GM18519 (cell line): ENCODE data around the gene ZNF280B.

Experiments
- ATAC-seq: cut with Tn5 transposase; IDR thresholded peaks from one replicate; pipeline ENCODE4 v1.9.1; 2021; ENCODE audit warnings: mild to moderate bottlenecking, moderate library complexity; ENCODE audit not compliant: unreplicated experiment, low FRiP score

ZNF280B gene, protein sequence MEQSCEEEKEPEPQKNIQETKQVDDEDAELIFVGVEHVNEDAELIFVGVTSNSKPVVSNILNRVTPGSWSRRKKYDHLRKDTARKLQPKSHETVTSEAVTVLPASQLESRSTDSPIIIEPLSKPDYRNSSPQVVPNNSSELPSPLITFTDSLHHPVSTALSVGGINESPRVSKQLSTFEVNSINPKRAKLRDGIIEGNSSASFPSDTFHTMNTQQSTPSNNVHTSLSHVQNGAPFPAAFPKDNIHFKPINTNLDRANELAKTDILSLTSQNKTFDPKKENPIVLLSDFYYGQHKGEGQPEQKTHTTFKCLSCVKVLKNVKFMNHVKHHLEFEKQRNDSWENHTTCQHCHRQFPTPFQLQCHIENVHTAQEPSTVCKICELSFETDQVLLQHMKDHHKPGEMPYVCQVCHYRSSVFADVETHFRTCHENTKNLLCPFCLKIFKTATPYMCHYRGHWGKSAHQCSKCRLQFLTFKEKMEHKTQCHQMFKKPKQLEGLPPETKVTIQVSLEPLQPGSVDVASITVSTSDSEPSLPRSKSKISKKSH

DNA sequence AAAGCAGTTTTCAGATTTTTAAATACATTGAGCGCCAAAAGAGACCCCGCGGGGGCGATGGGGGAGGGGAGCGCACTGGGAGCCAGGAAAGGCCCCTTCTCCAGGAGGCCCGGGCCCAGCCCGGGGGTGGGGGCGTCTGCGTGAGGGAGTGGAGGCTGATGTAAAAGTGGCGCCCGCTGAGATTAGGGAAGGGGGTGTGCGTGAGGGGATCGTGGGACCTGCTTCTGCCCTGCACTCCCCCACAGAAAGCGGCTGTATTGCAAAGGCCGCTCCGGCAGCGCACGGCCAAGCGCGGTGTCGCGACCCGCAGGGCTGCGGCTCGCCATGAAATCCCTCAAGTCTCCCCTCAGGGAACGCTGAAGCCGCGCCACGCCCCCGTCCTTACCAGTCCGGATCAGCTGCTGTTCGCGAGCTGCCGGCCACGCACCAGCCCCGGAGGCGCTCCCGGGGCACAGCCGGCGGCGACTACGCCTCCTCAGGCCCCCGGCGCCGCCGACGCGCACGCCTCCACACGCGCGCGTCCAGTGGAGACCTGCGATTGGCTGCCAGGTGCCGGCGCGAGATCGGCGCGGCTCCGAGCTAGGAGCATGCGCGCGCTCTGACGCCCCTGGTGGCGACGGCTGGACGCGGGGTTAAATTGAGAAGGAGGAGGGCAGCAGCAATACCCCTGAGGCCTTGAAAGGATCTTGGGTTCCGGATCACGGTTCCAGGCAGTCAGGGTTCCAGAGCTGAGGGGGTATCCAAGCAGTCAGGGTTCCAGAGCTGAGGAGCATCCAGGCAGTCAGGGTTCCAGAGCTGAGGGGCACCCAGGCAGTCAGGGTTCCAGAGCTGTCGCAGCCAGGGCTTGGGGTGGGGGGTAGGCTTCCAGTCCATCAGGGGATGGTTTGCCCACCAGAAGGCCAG lies at the start of gene ZNF280B:
ZNF280B (minus strand) TSS at position 469 of the 903 bp plus-strand sequence. CDS start 19,344 bp downstream, outside the sequence.
- ATAC-seq, result peak; percentile 90

DNA sequence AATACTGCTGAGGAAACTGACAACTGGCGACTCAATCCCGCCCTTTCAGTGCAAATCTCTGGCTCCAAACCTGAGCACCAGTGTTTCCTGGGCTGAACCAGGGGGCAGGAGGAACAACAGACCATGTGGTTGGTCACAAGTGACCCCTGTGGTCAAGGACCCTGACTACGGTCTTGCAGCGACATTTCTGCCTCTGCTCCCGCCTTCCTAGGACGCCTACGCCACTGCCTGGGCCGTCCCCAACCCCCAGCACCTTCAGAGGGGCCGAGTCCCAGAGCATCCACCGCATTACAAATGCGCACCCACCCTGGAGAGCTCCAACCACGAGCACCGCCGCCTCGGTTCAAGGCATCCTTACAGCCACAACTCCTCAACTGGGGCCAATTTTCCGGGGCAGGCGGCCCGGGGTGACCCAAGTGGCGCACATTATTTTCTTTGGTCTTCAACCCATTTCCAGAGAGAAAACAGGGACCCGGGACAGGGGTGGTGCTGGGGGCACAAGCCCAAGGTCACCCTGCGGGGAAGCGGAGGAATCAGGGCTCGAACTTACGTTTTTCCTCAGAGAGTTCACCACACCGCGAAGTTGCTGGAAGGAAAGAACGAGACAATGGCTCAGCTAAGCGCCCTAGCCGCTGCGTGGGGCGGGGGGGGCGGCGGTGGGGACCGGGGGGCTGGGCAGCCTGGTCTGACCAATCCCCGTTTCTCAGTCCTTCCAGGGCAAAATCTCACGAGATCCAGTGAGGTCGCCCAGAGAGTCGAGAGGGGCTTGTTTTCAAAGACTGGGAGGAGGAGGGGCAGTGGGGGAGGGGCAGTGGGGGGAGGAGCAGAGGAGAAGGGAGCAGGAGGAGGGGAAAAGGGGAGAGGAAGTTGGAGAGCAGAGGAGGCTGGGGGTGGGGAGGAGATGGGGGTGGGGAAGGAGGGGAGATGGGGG lies 48.7 kb upstream of the ZNF280B start:
- no peak for ATAC-seq

DNA sequence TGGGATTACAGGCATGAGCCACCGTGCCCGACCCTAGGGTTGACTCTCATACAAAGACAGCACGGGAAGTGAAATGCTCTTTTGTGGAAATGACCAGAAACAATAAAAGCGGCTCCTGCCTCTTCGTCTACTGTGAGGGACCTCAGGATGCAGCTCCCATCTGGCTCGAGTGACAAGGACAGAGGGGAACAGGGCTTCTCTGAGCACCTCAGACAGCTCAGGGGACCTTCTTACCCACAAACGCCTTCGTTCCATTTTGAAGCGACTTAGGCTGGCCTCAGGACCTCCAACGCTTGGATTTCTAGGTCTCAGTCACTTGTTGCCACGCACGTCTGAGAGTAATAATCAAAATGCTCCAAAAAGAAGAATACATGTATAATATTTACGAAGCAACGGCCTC lies 48.0 kb upstream of the ZNF280B start:
- no peak for ATAC-seq

DNA sequence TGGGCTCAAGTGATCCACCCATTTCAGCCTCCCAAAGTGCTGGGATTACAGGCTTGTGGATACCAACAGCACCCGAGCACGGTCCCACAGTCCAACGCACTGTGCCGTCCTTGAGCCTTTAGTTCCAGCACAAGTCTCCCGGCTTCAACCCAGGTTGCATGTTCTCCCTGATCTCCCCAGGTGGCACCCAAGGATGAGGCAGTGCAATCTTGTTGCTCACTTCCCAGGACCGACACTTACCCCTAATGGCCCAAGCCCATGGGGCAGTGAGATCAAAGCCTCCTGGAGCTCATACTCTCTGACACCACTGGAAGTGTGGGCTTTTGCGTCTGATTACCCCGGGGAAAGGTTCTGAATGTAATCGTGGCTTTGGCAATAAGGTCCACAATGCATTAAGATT lies 47.1 kb upstream of the ZNF280B start:
- ATAC-seq, result no peak

DNA sequence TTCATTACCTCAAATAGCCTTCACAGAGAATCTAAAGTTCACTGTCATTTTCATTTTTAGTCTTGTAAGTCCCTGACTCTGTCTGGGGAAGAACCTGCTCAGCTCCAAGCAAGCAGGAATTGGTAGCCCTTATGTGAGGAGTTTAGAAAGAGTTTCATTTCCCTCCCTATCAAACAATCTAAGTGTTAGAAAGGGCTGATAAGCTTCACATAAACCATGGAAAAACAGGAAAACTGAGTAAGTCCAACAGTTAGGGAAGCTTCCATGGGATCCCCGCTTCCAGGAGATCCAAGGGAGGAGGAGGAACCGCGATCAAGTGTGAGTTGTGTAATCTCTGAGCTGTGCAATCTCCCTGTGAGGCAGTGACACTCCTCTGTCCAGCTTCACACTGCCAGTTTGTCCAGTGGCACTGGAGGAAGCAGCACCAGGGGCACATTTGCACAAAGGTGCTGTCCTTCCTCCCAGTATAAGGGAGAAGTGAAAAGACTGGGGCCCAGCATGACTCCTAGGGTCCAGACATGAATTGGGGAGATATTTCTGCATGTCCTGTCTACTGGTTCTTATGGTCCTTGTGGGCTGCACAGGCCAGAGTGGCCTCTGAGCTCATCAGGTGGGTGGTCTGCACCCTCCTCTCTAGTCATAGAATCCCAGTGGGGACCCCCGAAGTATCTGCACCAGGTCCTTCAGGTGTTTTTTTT lies 46.2 kb upstream of the ZNF280B start:
- no peak for ATAC-seq

DNA sequence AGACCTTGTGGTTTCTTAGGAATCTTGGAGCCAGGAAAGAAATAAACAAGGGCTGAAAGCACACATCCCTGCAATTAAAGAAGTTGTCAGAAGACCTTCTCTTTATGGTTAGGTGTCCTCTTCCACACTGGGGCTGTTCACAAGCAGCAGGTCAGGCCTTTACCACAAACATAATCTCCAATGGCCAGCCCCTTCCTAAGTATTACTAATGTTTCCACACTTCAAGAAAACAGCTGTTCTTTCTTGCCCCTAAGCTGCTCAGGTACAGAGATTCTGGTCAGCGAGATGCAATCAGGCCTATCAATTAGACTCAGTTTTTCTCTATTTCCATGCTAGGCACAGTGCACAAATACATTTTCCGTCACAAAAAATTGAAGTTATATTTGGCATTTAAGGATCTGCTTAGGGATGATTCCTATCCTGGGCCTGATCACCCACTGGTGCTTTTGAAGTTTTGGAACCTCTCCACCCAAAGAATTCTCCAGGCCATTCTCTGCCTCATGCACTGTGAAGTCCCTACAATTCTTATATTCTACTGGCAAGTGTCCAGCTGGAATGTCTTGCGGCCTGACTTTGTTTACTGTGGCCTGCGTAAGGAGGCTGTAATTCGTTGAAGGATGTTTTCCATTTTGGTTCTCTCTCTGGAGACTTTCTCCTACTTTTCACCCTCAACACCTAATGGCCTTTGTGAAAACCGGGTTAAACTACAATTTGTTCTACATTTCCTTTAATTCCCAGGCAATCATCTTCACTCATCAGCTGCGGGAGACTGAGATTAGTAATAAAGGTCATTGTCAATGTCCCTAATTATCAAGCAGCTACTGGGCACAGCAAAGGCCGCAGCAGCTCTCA lies 45.4 kb upstream of the ZNF280B start:
- no peak for ATAC-seq

DNA sequence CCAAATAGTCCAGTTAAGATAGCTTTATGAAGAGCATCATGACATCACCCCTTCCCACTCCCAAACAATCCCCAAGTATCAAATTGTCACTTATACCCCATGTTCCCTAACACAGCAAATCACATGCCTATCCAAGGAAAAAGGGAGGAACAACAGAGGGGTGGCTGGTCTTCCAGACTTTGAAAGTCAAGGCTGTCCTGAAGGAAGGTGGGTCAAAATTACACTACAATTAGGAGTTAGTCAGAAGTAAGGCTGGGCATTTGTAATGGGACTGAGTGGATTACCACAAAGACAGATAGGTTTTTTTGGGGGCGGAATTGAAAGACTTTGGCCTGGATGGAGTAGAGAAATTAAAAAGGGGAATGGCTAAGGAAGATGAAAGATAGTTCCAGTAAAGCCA lies 44.6 kb upstream of the ZNF280B start:
- no peak for ATAC-seq

DNA sequence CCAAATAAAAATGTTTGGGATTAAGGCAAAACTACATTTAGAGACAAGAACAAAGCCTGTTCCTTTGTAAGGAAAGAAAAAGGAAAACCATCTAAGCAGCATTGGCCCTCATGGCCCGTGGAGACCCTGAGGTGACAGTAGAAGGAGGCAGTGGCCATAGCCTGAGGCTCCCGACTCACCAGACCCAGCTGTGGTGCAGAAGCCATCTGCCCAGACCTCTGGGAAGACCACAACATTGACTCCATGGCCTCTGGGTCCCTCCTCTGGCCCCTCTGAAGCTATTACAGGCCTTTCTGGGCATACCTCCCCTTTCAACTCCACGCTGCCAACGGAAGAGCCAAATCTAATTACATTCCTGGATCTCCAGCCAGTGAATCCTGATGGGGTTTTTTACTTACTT lies 44.1 kb upstream of the ZNF280B start:
- ATAC-seq, result no peak

DNA sequence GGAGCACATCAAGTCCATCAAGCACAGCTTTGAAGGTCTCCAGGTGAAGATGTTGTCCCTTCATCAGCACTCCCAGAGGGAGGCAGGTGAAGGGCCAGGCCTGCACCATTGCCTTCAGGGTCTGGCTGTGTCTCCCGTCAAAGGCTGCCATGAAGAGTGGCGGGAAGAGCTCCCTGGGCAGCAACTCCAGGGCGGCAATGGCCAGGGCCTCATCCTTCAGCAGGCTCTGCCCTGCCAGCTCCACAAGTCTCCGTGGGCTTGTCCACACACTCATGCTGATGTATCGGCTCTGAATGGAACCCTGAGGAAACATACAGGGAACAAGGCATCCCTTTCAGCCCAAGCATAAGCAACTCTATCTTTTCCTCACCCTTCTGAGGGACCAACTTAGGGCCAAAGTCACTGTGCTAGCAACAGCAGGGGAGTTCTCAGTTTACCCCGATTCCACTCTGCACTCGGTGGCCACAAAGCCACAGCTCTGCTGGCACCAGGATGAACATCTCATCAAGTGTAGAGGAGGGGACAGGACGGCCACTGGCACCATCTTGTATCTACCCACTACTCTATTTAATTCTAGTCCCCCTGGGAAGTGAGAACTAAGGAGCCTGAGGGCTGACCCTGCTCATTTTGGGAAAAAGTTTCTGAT lies 42.4 kb upstream of the ZNF280B start:
- no peak for ATAC-seq

DNA sequence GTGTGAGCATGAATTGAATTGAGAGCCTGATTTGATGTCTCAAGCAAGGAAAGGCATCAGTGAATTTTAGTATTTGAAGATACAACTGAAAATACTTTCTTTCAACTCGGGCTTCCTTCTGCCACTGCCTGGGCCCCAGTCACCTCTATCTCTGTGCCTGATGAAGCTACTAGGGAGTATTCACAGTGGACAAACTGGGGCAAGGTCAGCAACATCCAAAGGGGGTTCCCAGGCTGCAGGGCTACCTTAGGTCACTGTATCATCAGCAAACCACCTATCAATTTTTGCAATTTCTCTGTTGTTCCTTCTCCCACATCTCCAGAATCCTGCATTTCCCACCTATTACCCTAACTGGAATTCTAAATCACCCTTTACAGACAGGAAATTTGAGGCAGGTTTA lies 40.4 kb upstream of the ZNF280B start:
- ATAC-seq, result no peak

DNA sequence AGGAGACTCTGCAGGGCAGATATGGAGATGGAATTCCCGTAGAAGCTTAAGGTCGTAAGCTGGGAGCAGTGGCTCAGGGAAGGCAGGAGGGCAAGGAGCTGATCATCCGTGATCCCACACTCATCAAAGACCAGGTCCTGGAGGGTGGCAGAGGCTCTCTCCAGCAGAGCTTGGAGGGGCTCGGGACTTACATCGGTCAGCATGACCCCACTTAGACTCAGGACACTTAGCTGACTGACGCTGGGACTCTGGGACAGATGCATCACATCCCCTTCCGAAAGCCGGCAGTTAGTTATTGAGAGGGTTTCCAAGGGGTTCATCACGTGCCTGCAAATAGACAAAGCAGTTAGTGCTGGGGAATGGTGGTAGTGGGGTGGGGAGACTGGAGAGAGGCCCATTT lies 39.8 kb upstream of the ZNF280B start:
- ATAC-seq, result no peak

DNA sequence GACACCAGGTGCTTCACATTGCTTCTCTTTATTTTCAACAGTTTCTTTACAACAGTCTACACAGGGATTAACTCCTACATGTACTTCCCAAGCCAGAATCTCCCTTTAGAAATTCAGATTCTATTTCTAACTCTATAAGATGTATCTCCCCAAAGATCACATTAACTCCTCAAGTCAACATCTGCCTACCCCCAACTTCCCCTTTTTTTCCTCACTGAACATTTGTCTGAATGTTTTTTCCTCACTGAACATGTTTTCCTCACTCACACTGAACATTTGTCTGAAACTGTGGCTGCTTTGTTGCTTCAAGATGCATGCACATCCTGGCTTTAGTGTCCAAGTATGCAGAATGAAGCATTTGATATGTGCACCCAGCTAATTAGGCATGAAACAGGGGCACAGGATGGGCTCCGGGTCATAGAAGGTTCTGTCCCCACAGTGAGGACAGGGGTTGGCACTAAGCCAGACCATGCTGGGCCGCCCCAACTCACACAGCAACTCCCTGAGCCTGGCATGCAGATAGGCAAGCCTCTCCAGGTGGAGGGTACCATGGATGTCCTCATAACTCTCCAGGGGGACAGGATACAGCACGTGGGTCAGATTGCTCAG lies 39.3 kb upstream of the ZNF280B start:
- ATAC-seq, result no peak

DNA sequence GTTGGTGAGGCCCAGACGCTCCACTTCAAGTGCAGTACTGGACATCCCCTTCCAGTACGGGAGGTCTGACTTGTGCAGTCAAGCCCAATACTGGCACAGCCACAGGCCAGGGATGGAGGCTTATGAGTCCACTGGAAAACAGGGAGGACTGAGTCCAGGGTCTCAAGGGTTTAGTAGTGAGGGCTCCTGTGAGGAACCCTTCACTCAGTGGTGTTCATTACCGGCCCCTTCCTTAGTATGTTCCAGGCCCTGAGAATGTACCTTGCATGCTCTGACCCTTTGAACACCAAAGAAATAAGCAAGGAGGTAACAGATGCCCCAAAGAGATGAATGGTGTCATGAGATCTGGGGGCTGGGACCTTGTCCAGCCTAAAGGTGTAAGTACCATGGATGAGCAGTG lies 38.7 kb upstream of the ZNF280B start:
- ATAC-seq, result no peak

DNA sequence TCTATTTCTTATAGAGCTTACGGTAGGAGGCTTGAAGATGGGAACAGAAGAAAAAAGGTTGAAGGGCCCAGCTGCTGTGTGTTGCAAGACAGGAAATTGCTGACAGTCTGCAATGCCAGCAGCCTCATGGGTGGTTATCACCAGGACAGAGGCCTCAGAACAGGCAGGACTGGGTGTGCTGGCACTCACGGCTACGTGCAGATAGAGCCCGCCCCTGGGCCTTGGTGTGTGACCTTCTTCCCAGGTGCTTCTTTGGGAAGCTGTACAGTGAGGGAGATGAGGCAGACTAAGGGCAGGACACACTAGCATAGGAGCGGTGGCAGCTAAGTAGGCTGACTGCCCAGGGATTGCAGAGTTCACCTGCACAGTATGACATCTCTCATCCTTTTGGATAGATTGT lies 37.9 kb upstream of the ZNF280B start:
- ATAC-seq, result no peak

DNA sequence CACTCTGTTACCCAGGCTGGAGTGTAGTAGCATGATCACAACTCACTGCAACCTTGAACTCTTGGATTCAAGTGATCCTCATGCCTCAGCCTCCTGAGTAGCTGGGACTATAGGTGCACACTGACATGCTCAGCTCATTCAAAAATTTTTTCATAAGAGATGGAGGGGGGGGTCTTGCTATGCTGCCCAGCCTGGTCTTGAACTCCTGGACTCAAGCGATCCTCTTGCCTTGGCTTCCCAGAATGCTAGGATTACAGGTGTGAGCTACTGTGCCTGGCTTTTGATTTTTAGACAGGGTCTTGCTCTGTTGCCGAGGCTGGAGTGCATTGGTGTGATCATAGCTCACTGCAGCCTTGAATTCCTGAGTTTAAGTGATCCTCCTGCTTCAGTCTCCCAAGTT lies 36.5 kb upstream of the ZNF280B start:
- no peak for ATAC-seq

DNA sequence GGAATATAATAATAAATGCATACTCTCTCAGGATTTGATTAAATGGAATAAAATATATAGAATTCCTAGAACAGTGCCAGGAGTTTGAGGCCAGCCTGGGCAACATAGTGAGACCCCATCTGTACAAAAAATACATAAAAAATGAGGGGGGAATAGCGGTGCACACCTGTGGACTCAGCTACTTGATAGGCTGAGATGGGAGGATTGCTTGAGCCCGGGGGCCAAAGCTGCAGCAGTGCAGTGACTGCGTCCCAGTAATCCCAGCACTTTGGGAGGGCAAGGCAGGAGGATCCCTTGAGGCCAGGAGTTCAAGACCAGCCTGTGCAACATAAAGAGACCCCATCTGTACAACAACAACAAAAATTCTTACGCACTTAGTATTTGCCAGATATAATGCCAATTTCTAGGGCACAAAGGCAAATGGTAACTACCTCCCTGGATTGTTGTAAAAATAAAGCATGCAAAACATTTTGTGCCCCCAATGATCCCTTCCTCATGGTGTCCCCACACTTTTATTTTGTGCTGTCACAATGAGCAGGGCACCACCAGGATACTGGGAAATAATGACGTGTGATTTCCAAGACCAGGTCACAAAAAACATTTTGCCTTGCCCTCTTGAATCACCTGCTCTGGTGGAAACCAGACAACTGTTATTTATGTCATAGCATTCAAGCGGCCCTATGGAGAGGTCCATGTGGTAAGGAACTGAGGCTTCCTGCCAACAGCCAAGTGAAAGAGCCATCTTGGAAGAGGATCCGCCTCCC lies 29.9 kb upstream of the ZNF280B start:
- ATAC-seq, result no peak

DNA sequence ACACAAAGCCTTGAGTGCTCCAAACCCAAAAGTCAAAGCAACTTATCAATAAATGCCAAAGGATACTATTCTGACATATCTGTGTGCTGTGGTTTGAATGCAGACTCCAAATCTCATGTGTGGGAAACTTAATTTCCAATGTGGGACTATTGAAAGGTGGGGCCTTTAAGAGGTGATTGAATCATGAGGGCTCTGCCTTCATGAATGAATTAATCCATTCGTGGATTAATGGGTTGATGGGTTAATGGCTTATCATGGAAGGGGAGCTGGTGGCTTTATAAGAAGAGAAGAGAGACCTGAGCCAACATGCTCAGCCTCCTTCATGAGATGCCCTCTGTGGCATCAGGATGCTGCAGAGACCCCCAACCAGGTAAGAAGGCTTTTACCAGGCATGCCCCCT lies 28.4 kb upstream of the ZNF280B start:
- ATAC-seq, result no peak
